IPS DF 19.7 (cell line): ENCODE measurements around the gene SERINC5.
"Not testable (repeated sequence)": the region's sequence is repeated elsewhere in the genome, so short reads cannot be mapped to it uniquely, and the experiment has no call there.

Experiments used
- DNase-seq: peaks from one replicate; pipeline ENCODE4 v3.0.0-alpha.2; 2013; ENCODE audit warnings: low read depth, low spot score

The SERINC5 gene

DNA sequence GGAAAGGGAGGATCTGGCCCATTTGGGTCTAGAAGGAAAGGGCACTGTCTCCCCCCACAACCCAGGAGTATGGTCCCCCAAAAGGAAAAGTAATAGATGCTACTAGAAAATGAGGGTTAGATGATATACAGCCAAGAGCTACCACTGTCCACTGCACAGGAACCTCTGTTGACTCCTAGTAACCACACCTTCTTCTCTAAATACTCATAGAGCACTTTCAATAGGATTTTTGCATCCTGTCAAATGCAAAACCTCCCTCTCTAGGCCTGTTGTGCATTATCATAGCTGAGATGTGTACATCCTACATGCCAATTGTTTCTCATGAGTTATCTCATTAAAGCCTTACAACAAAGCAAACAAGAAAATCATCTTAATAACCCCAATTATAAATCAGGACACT lies 153.9 kb downstream of the SERINC5 start:
- no peak for DNase-seq

DNA sequence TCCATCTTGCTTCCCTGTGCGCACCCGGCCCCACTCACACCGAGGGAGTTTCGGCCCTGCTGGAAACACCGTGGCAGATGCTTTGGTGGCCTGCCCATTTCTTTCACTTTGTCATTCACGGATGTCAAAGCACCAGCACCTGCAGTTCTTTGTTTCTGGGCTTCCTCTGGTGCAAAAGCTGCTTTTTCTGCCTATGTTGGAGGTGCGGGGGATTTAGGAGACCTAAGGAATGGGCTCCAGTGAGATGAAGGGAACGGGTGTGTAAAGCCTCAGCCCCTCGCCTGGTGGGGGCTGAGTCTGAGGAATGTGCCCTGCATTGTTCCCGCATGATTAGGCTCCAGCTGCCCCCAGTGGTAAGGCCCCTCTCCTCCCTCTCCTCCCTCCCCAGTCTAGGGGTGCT lies 158.4 kb downstream of the SERINC5 start:
- no peak for DNase-seq

DNA sequence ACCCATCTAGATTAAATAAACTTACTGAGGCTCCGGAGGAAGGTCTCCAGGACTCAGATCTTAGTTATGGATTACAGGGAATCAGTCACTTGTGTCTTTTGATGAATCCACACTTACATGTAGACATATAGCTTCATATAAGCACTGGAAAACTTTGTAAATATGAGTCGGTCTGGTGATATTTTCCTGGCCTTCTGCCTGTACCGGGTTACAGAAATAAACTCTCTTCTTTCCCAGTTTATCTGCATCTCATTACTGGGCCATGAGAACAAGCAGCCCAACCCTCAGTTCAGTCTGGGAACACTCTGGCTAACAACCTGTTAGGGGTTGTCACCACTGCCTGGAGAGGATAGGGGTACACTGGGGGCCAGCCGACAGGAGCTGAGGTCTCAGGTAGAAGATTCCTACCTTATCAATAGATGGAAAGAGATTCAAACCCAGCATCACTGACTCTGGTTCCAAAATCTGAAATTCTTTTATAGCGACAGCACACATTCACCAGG lies 161.6 kb downstream of the SERINC5 start:
- no peak for DNase-seq

DNA sequence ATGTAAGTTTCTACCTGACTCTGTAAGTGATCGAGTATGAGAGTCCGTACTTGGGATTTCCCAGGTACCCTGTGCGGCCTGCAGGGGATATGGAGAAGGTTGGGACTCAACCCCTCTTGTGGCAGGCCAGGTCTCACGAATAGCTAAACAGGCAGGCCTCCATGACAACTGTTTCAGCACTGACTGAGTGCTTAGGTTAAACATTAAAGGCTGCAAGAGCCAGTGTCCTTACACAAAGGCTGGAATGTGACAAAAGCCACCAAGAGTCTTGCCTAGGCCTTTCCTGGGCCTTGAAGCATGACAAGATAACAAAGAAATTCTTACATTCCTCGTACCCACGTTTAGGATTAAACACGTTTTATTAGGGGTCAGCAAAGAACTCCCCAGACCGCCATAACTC lies 162.1 kb downstream of the SERINC5 start:
- DNase-seq = no peak

DNA sequence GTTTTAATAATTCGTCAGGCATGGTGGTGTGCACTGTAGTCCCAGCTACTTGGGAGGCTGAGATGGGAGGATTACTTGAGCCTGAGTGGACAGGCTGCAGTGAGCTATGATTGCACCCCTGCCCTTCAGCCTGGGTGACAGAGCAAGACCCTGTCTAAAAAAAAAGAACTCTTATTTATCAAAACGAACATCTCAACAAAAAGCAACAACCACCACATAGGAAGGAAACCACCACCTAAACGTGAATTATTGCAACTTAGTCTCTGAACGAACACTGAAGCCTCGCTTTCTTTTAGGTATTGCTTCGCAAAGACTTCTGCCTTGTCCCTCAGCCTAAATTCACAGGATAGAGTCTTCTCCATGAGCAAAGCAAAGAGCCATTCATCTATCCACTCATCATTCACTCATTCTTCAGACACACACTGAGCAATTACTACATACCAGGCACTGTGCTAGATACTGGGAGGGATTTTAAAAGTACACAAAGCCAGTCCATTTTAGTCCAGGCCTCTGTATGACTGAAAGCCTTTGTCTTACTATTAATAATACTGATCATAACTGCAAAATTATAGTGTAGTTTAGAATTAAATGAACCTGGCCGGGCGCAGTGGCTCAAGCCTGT lies 163.3 kb downstream of the SERINC5 start:
- DNase-seq = no peak

DNA sequence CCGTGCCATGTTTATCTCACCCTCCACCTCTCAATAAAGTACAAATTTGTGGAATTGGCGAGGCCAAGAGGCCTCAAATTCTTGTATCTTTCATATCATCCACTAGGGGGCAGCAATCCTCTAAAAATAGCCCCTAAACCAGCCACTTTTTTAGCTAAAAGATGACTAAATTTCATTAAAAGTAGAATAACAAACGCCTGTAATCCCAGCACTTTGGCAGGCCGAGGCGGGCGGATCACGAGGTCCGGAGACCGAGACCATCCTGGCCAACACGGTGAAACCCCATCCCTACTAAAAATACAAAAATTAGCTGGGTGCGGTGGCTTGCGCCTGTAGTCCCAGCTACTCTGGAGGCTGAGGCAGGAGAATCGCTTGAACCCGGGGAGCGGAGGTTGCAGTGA lies 164.1 kb downstream of the SERINC5 start:
- DNase-seq = not testable (repeated sequence)

DNA sequence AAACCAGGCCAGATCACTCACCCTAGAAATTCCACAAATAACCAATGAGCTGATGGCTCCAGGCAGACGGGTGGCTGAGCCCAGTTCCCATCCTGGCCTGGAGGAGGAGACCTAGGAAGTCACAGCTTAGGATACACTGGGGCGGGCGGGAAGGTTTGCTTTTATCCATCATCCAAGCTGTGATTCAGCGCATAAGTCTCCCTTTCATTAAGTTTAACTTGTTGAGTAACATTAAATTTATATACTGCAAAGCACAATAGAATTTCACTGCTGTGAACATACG lies 165.0 kb downstream of the SERINC5 start:
- no peak for DNase-seq

DNA sequence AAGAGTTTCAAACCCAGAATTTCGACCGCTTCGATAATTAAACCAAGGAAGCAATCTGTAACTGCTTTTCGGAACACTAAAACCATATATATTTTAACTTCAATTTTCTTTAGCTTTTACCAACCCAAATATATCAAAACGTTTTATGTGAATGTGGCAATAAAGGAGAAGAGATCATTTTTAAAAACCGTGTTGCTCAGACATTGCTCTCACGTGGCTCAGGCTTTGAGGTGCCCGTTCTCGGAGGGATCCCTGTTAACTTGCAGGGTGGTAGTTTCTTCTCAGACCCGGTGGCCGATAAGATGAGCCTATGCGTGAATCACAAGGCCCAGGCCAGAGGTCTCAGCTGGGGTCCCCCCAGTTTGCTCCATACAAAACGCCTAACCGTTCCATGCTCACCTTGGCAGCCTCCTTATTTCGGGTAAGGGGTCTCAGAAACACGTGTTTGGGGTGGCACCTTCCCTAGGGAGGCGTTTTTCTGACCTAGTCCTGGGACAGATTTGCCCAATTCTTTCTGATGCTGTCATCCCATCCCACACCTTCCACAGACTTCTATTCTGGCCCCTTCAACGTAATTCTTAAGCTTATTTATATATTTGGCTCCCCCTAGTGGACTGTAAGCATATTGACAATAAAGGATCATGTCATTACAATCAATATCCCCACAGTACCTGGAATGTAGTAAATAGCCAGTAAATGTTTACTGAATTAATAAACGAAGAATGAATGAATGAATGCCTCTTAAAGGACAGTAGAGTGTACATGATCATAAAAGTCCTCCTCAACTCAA lies 172.6 kb downstream of the SERINC5 start:
- no peak for DNase-seq

DNA sequence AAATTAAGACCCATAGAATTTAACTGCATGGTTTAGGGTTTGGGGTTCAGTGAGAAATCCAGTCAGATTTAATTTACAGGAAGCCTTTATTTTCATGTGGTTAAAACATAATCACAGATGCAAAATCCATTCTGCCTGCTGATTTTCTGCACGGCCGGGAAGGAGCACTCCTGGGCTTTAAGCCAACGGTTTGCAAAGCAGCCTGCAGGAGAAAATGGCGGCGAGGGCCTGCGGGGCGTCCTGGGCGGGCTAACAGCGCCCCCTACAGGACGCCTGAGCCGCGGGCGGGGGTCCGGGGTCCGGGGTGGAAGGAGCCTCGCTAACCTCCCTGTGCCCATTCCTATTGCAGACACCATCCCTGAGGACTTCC lies 173.1 kb downstream of the SERINC5 start:
- DNase-seq = no peak

DNA sequence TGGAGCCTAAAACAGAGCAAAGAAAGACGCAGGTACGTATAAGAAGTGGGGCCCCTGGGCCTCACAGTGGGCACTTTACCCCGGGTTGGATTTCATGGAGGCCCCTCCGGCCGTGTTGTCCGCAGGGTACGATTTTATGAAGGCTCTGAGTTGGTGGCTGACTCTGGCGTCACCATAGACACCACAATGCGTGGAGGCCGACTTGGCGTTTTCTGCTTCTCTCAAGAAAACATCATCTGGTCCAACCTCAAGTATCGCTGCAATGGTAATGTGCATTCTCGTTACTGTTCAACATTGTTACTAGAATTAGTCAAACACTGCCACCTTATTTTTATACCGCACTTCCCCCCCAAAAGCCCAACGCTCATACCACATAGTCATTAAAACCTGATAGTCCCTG lies 173.6 kb downstream of the SERINC5 start:
- DNase-seq = no peak

DNA sequence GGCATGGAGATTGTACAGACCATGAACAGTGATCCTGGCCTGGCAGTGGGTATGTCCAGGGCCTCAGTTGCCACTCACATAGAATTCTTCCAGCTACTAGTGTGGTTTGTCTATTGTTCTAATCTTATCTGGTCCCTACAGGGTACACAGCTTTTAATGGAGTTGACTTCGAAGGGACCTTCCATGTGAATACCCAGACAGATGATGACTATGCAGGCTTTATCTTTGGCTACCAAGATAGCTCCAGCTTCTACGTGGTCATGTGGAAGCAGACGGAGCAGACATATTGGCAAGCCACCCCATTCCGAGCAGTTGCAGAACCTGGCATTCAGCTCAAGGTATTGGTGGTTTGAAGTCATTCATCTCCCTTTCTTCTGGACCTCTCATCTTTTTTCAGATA lies 176.9 kb downstream of the SERINC5 start:
- no peak for DNase-seq

DNA sequence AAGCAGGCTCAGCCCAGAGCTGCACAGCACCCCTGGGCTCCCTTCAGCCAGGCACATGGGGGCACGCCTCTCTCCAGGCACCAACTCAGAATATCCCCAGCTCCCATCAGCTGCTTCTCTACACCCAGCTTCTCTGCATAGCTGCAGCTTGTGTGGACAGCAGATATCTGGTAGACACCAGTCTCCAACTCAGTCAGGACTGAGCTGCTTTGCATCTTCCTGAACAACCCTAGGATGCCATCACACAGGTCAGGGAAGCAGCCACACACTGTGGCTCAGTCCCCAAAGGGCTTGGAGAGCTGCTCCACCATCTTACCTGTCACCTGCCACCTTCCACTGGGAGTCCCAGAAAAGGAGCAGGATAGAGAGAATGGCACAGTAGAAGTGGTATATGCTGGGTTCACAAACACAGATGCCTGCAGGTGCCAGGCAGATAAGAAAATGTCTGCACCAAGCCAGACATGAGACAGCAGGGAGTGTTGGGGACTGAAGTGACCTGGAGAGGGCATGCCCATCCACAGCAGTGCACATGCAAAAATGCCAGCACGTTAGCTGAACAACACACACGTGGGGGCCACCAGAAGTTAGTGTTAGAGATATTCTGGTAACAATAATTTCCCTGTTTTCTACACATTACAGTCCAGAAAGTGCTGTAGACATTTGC lies 178.7 kb downstream of the SERINC5 start:
- DNase-seq = no peak

DNA sequence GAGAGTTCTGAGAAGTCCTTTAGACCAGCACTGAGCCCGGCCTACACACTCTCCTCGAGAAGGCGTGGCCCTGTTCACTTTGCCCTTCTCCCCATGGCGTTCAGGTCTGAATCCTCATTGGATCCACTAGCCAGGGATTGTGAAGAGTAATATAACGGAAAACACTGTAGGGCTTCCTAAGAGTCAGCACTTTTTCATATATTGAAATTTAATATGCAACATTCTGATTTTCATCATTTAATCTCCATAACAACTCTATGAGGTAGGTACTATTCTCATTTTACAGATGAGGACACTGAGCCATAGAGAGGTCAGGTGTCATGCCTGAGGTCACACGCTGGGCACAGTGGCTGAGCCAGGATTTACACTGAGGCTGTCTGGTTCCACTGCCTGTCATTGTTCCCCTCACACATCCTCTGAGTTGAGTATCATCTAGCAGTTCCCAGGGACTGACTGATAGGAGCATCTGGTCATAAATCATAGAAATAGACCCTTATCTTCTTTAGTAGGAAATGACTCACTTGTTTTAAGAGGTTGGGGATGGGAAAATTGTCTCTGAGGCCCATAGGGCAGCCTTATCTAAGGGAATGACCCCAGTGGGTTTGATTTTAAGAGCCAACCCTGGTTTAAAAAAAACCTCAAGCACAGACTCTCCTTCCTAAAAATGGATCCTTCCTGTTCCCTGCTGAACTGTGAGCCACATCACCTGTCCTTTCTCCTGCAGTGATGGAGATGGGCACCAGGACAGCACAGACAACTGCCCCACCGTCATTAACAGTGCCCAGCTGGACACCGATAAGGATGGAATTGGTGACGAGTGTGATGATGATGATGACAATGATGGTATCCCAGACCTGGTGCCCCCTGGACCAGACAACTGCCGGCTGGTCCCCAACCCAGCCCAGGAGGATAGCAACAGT lies 179.5 kb downstream of the SERINC5 start:
- no peak for DNase-seq

DNA sequence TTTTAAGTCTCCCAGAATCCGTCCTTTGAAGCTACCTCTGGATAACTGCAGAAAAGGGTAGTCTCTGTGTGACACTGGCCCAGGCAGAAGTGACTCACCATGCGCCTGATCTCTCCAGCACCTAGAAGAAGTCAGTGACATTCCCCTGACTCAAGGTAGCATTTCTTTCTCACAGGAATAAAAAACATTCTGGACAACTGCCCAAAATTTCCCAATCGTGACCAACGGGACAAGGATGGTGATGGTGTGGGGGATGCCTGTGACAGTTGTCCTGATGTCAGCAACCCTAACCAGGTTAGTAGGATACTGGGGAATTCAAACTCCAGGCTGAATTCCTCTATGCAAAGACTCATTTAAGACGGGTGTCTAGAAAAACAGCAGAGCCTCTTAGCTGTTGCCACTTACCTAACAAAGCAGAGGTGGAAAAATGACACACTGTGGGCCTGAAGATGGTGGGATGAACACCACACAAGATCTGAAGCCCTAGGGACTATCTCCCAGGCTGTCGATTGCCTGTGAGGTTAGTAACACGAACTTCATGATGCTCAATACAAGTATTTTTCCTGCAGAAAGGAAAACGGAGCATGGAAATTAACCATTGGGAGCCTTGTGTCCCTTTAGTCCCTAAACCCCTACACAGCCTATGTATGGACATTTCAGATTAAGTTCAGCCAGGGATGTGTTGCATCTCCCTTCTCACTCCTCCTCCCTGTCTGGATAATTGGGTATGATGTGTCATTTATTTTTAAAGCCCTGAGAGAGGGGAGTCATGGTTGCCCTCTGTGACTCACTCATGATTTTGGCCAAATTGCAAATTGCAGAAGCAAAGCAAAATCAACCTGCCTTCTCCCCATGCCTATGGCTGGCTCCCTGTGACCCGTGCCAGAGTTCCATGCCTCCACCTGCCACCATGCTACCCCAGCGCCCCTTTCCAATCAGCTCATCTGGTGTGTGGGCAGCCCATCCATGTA lies 183.5 kb downstream of the SERINC5 start:
- DNase-seq = no peak

DNA sequence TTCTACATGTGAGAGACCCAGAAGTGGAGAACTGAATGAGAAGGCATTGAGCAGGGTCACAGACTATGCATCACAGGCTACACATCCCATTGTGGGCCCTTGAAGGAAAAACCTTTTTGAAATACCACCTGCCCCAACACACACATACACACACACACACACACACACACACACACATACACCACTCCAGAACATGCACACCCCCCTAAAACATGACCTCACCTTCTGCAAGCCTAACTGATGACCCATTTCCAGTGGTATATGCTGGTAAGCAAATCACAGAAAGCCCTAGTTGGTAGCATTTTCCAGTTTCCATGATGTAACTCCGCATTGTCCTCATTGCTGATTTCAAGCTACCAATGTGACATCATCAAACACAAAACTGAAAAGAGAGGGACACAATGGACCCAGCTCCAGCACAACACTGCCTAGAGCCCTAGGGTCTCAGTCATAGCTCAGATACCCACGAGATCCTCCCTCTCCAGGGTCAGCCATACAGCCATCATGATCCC lies 184.3 kb downstream of the SERINC5 start:
- no peak for DNase-seq

DNA sequence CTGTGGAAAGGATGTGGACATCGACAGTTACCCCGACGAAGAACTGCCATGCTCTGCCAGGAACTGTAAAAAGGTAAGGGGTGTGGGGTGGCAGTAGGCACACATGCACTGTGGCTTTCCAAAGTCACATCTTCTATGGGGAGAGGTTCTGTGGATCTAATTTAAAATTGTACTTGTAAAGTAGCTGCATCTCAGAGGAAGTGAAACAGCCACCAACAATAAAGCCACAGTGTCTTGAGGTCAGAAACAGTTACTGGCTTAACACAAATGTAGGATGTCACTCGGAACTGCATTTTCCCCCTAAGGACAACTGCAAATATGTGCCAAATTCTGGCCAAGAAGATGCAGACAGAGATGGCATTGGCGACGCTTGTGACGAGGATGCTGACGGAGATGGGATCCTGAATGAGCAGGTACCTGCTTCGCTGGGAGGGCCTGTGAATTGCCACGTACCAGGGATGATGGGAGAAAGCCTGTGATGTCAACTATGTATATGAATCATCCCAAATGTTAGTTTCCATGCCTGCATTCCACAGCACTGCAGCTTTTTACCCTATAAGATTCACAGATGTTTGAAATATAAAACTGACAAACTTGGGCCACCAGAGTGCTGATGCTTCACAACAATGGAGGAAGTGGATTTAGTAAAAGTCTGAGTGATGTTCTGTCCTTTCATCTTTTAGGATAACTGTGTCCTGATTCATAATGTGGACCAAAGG lies 185.4 kb downstream of the SERINC5 start:
- DNase-seq = no peak

DNA sequence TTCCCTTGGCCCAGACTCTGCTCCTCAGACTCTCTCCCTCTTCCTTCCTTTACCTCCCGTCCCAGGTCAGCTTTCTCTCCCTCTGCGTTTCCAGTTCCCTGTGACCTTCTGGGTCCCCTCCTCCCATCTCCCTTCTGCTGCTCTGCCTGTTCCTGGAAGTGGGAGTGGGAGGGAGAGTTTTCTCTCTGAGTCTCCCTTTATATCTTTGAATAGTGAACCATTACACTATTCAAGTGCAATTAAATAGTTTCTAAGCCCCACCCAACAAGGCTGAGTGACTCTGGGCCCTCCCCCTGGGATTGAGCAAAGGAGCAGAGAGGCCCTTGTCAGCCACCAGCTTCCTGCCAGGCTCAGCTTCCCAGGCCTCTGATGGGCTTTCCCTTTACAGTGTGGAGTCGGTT lies 185.9 kb downstream of the SERINC5 start:
- no peak for DNase-seq

DNA sequence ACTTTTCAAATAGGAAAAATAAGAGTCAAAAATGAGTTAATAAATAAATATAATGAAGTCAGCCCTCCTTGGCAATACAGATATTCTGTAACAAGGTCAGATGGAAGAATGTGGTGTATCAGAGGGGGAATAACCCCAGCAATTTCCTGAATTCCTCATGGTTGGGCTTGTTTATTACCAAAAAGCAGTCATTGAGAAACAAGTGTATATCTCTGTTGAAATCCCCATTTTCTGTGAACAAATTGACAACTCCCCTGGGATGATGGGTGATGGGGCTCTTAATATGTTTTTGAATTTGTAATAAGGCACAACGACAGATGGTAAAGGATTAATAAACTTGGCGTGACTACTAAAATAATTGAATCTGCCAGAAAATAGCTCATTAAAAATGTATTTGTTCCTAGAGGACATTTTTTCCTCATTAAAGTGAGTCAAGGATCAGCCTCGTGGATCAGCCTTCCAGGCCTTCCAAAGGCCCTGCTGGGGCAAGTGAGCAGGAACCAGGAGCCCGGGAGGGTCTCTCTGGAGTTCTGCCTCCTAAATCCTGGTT lies 186.5 kb downstream of the SERINC5 start:
- no peak for DNase-seq

DNA sequence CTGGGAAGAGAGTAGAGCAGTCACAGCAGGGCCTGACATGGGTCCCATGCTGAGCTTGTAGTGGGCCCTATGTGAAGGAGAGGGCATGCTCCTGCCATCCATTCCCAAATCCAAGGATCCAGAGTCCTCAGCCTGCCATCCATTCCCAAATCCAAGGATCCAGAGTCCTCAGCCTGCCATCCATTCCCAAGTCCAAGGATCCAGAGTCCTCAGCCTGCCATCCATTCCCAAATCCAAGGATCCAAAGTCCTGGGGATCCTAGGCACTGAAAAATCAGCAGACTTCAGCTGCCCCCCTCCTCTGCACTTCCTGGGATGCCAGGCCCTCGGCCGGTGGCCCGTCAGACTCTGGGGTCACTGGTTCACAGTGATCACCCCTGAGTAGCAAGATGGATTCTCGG lies 187.1 kb downstream of the SERINC5 start:
- DNase-seq = no peak

DNA sequence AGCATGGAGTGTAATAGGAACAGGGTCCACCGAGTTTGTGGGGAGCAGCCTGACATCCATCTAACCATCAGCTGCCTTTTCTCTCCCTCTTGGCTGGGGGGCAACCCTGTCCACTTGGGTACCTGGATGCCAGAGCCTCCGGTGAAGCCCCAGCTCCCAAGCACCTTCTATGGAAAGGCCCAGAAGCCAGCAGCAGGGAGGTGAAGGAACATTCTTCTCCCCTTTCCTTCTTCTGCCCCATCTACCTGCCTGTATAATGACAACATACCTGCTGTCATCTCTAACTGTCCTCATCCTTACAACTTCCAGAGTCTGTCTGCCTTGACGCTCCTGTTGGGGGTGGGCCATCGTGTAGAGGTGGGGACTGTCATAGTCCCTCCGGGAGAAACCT lies 187.6 kb downstream of the SERINC5 start:
- no peak for DNase-seq
